Measurements from ENCODE around the gene CDKL2. TPM values are rescaled to one million over a fixed set of nuclear protein-coding genes. Genes with fewer than 3 reads are reported as not detected.

CDKL2 gene
- total RNA-seq, 2 donors from 2014 or later: 1.1 to 1.6 TPM

Other genes with a start within 250 kb of the CDKL2 start
- gene RCHY1, start 116.1 kb downstream of the CDKL2 start, total RNA-seq: 10 to 100 TPM; 30.5 to 41.5 TPM
- gene THAP6, start 116.1 kb downstream of the CDKL2 start, total RNA-seq: 10 to 100 TPM; 13.7 to 21.4 TPM
- not detected for gene ODAPH, start 74.5 kb downstream of the CDKL2 start, total RNA-seq
- 100 to 1,000 TPM; 158 to 159 TPM for gene G3BP2, start 42.9 kb upstream of the CDKL2 start, total RNA-seq
- gene USO1, start 94.0 kb upstream of the CDKL2 start, total RNA-seq: 10 to 100 TPM; 51.5 to 55.4 TPM